Endothelial cell of umbilical vein (primary cell): ENCODE data around the gene ABCB9. TPM values are rescaled to one million over a fixed set of nuclear protein-coding genes. Genes with fewer than 3 reads are reported as not detected.

Experiments
- BruUV-seq: library from RNA; stranded (reverse); fragments of 400-500 nt; replicated peaks from 2 replicates; lab custom pipeline; 2021; lab: Mats Ljungman, UMichigan
- CTCF ChIA-PET: fragments of 300-600, 350-600 bp; sonication (Branson Sonifier 250); formaldehyde crosslinking; loops from one replicate; lab custom pipeline; 2021; ENCODE audit warnings: antibody characterized with exemption, inconsistent platforms; lab: Charles Lee
- POLR2A ChIA-PET: fragments of 300-600, 350-600 bp; sonication (Branson Sonifier 250); formaldehyde crosslinking; loops from one replicate; lab custom pipeline; 2021; ENCODE audit warnings: antibody characterized with exemption, inconsistent platforms; lab: Charles Lee
- DNase-seq: peaks from one replicate; pipeline ENCODE4 v3.0.0-alpha.2; 2011; ENCODE audit warnings: low read depth, low spot score
- FAIRE-seq: peaks from 2 replicates; lab custom pipeline; 2011; peaks lifted over from hg19 to GRCh38; lab: Jason Lieb, UNC
- H2AFZ ChIP-seq: 2 replicates; pipeline ENCODE4 v1.6.0; 2012; ENCODE audit warnings: low read depth, low read length, control low read depth, inconsistent platforms
- H3K27ac ChIP-seq: 2 replicates; pipeline ENCODE4 v1.5.1; 2011; ENCODE audit warnings: low read depth, mild to moderate bottlenecking, control low read depth, low read length, moderate library complexity; ENCODE audit not compliant: insufficient read depth
- H3K27me3 ChIP-seq, 2 experiments: 2 replicates each; pipeline versions ENCODE4 v1.6.0 to v1.6.1; 2011; ENCODE audit warnings: low read length in 2 of 2, mixed read lengths in 1 of 2; ENCODE audit not compliant: control insufficient read depth in 2 of 2, insufficient read depth in 2 of 2
- H3K36me3 ChIP-seq, 2 experiments: 2 replicates in 1 of 2; 3 replicates in 1 of 2; pipeline ENCODE4 v1.5.1; 2011; ENCODE audit warnings: low read length in 2 of 2, mild to moderate bottlenecking in 1 of 2, moderate library complexity in 1 of 2; ENCODE audit not compliant: control insufficient read depth in 2 of 2, insufficient read depth in 2 of 2; ENCODE audit errors: extremely low read depth in 1 of 2
- H3K4me1 ChIP-seq: 3 replicates; pipeline ENCODE4 v1.5.1; 2011; ENCODE audit warnings: mild to moderate bottlenecking, low read length; ENCODE audit not compliant: control insufficient read depth, insufficient read depth; ENCODE audit errors: extremely low read depth
- H3K4me2 ChIP-seq: 2 replicates; pipeline ENCODE4 v1.6.1; 2011; ENCODE audit warnings: low read length, control low read depth, mixed read lengths; ENCODE audit not compliant: insufficient read depth
- H3K4me3 ChIP-seq, 3 experiments: fragments of 200-600 bp in 1 of 3; sonication (generic), shearing (Covaris generic) in 1 of 3; replicated peaks in 1 of 3; 2 replicates each; pipeline ENCODE4 v1.5.1; 2011 to 2016; ENCODE audit warnings: control low read depth in 3 of 3, low read length in 3 of 3, mild to moderate bottlenecking in 2 of 3, inconsistent platforms in 1 of 3, low read depth in 1 of 3, moderate library complexity in 1 of 3; ENCODE audit not compliant: insufficient read depth in 1 of 3
- H3K79me2 ChIP-seq: 2 replicates; pipeline ENCODE4 v1.6.0; 2012; ENCODE audit warnings: low read length, inconsistent platforms; ENCODE audit not compliant: control insufficient read depth, insufficient read depth
- H3K9ac ChIP-seq: replicated peaks from 2 replicates; pipeline ENCODE3; 2011; ENCODE audit warnings: low read length, control low read depth; ENCODE audit not compliant: insufficient read depth; ENCODE audit errors: extremely low read depth
- H3K9me1 ChIP-seq: replicated peaks from 3 replicates; pipeline ENCODE4 v1.6.0; 2011; ENCODE audit warnings: mild to moderate bottlenecking, low read length; ENCODE audit not compliant: control insufficient read depth, insufficient read depth; ENCODE audit errors: extremely low read depth
- H3K9me3 ChIP-seq: replicated peaks from 2 replicates; pipeline ENCODE4 v1.5.1; 2012; ENCODE audit warnings: low read length, inconsistent platforms; ENCODE audit not compliant: control insufficient read depth, insufficient read depth
- H4K20me1 ChIP-seq: replicated peaks from 2 replicates; pipeline ENCODE3; 2011; ENCODE audit warnings: mild to moderate bottlenecking, low read length; ENCODE audit not compliant: control insufficient read depth, insufficient read depth; ENCODE audit errors: extremely low read depth
- CTCF ChIP-seq, 2 donors: IDR thresholded peaks; 1 replicate in 1 of 2; 2 replicates in 1 of 2; pipeline ENCODE4 v1.5.1; 2011; ENCODE audit warnings: low read length in 2 of 2, mild to moderate bottlenecking in 2 of 2, moderate library complexity in 2 of 2, control low read depth in 1 of 2, inconsistent platforms in 1 of 2, low read depth in 1 of 2; ENCODE audit not compliant: insufficient read depth in 1 of 2; ENCODE audit errors: extremely low read depth in 1 of 2
- EZH2 ChIP-seq: IDR thresholded peaks from 2 replicates; pipeline ENCODE4 v1.6.1; 2012; ENCODE audit warnings: borderline replicate concordance, low read depth, mild to moderate bottlenecking, moderate library complexity, low read length, inconsistent platforms; ENCODE audit not compliant: severe bottlenecking
- FOS ChIP-seq: IDR thresholded peaks from 2 replicates; pipeline ENCODE4 v1.6.1; 2011; ENCODE audit warnings: mild to moderate bottlenecking, low read length, moderate library complexity, borderline replicate concordance; ENCODE audit not compliant: insufficient read depth
- GATA2 ChIP-seq: IDR thresholded peaks from 2 replicates; pipeline ENCODE4 v1.7.0; 2011; ENCODE audit warnings: low read depth, mild to moderate bottlenecking, moderate library complexity, mixed read lengths, low read length; ENCODE audit not compliant: insufficient read length, insufficient read depth
- JUN ChIP-seq: IDR thresholded peaks from 2 replicates; pipeline ENCODE4 v1.6.1; 2011; ENCODE audit warnings: borderline replicate concordance, low read depth; ENCODE audit not compliant: insufficient read length, insufficient read depth
- MAX ChIP-seq: IDR thresholded peaks from 2 replicates; pipeline ENCODE4 v1.6.1; 2011; ENCODE audit not compliant: insufficient read depth, insufficient read length
- MYC ChIP-seq: IDR thresholded peaks from one replicate; pipeline ENCODE4 v1.6.1; 2011; ENCODE audit warnings: mild to moderate bottlenecking, low read depth, low read length
- POLR2A ChIP-seq: IDR thresholded peaks from 2 replicates; pipeline ENCODE4 v1.6.1; 2012; ENCODE audit warnings: low read depth, mild to moderate bottlenecking, control low read depth, low read length
- POLR2AphosphoS5 ChIP-seq: IDR thresholded peaks from 2 replicates; pipeline ENCODE4 v1.6.1; 2012; ENCODE audit warnings: low read depth, mild to moderate bottlenecking, control low read depth, low read length, moderate library complexity; ENCODE audit not compliant: insufficient read depth
- dilution Hi-C: fragments of 300-500 bp; cut with MboI; formaldehyde crosslinking; loops from one replicate; pipeline ENCODE4 v1.15.0; 2019; ENCODE audit warnings: low sequenced_read_pairs; ENCODE audit not compliant: extremely low pct_ligation_motif_present
- intact Hi-C: fragments of 100-400 bp; cut with micrococcal nuclease; formaldehyde crosslinking; loops from one replicate; pipeline ENCODE4 v1.10.0; 2022
- polyA plus RNA-seq, 4 experiments: library from polyadenylated mRNA; depleted of rRNA in 3 of 4; stranded (reverse) in 3 of 4; unstranded in 1 of 4; fragments of >200 nt; gene quantifications; 2 replicates each; pipeline versions ENCODE4 v1.2.1 to v1.2.3, GENCODE V29; 2011 to 2012; ENCODE audit warnings: missing spikeins in 1 of 4
- total RNA-seq: library from RNA; stranded (reverse); gene quantifications from 2 replicates; pipeline ENCODE4 v1.2.3, GENCODE V29; 2021

ABCB9 gene
- total and polyA plus RNA-seq, 2 donors (not counting 3 experiments of a cell fraction or from before 2014, with no cell fraction given): 11.7 to 16.9 TPM

GRCh38 chr12:122980183-122981035, 14.1 kb upstream of the ABCB9 start, which contains the start of gene ARL6IP4:
Gene ARL6IP4, plus strand, starts transcription at chr12:122980681. Its CDS starts 459 bp downstream, at chr12:122981140.
- dilution Hi-C loops: no loop called here
- Histone ChIP-seq H3K79me2 (peaks cover 25% of the 10 kb centered on the region), H3K9me3 (no peaks in the 10 kb centered on the region), H3K36me3 (peaks cover 0 to 9% of the 10 kb centered on the region in 2 experiments), H3K4me2 (peak within 1 kb of the TSS; percentile 88), H3K9me1 (no peaks in the 10 kb centered on the region), H3K9ac (peak within 1 kb of the TSS; percentile 90), H4K20me1 (no peaks in the 10 kb centered on the region), H3K4me1 (peaks cover 43% of the 10 kb centered on the region), H3K27me3 (no peaks in the 10 kb centered on the region), H3K27ac (peak within 1 kb of the TSS; percentile 78), H2AFZ (peak within 1 kb of the TSS; percentile 67), H3K4me3 (peak within 1 kb of the TSS; percentile 48 to 83 (median 60))
- POLR2A ChIA-PET: interaction anchor here (1.7 kb wide), 1 partner anchor 252 kb away, joined by 7 read pairs; the partner anchor contains the start of genes MPHOSPH9 and MTRFR
- peak; percentile 69 for DNase-seq
- intact Hi-C loops: no loop called here
- CTCF ChIA-PET: interaction anchor here (1.4 to 2.0 kb wide), 6 partner anchors 12 to 258 kb away, joined by 3 to 9 read pairs (median 4); no protein-coding TSS in a partner anchor
- TF ChIP-seq CTCF (IDR thresholded peaks at IDR 0.05; ENCODE audit: extremely low read depth in 1 of 2, insufficient read depth in 1 of 2, low read depth in 1 of 2, low read length in 2 of 2) (no peak), GATA2 (no peak), MAX (no peak), POLR2AphosphoS5 (peak; percentile 96), EZH2 (no peak), POLR2A (peak; percentile 84), MYC (no peak), FOS (peak; percentile 8), JUN (no peak)
- TSS peak; percentile 24 for BruUV-seq
- FAIRE-seq: peak; percentile 70
